GM23338 (cell line): ENCODE data around the gene PRPF31.

ENCODE experiments used
- CREB1 ChIP-seq: fragments of 250-450 bp; sonication (Bioruptor Pico); IDR thresholded peaks from 2 replicates; pipeline ENCODE4 v1.5.0; 2020; ENCODE audit warnings: low read depth, mild to moderate bottlenecking, moderate library complexity
- CTCF ChIP-seq, 2 experiments: fragments of 200-600 bp in 1 of 2; sonication (generic) in 1 of 2; conservative IDR thresholded peaks; 2 replicates each; pipeline versions ENCODE4 v1.5.1 to v1.6.1; 2016 to 2017; ENCODE audit warnings: antibody characterized with exemption in 2 of 2, low read depth in 2 of 2, mild to moderate bottlenecking in 2 of 2, moderate library complexity in 1 of 2
- ETS1 ChIP-seq: IDR thresholded peaks from 2 replicates; pipeline ENCODE4 v1.6.1; 2016; ENCODE audit warnings: antibody characterized with exemption
- EZH2 ChIP-seq: fragments of 200-600 bp; sonication (generic); IDR thresholded peaks from one replicate; pipeline ENCODE4 v1.8.0; 2017; ENCODE audit warnings: antibody characterized with exemption, mild to moderate bottlenecking, low read depth; ENCODE audit not compliant: unreplicated experiment
- EZH2phosphoT487 ChIP-seq: fragments of 200-600 bp; sonication (generic); IDR thresholded peaks from one replicate; pipeline ENCODE4 v1.8.1; 2018; ENCODE audit warnings: antibody characterized with exemption; ENCODE audit not compliant: unreplicated experiment
- JUNB ChIP-seq: IDR thresholded peaks from one replicate; pipeline ENCODE4 v1.6.1; 2016; ENCODE audit warnings: antibody characterized with exemption; ENCODE audit not compliant: unreplicated experiment
- NANOG ChIP-seq: IDR thresholded peaks from 2 replicates; pipeline ENCODE4 v1.6.1; 2016; ENCODE audit warnings: antibody characterized with exemption, borderline replicate concordance
- POLR2AphosphoS5 ChIP-seq: IDR thresholded peaks from 2 replicates; pipeline ENCODE4 v1.6.1; 2016; ENCODE audit warnings: antibody characterized with exemption, low read depth
- REST ChIP-seq: IDR thresholded peaks from one replicate; pipeline ENCODE4 v1.6.1; 2018; ENCODE audit warnings: antibody characterized with exemption; ENCODE audit not compliant: unreplicated experiment
- ZNF114 ChIP-seq: fragments of 250-450 bp; sonication (Bioruptor Pico); IDR thresholded peaks from 2 replicates; pipeline ENCODE4 v1.5.0; 2020; ENCODE audit warnings: mild to moderate bottlenecking, moderate library complexity
- ZNF462 ChIP-seq: fragments of 250-450 bp; sonication (Bioruptor Pico); IDR thresholded peaks from 2 replicates; pipeline ENCODE4 v1.5.0; 2020; ENCODE audit warnings: mild to moderate bottlenecking, moderate library complexity

- TF ChIP-seq CTCF (conservative IDR thresholded peaks at IDR 0.05; ENCODE audit: low read depth in 2 of 2), result no peak
- no peak for TF ChIP-seq CREB1 (CRISPR knock-in tag)
- TF ChIP-seq EZH2phosphoT487, result no peak
- no peak for TF ChIP-seq EZH2
- TF ChIP-seq POLR2AphosphoS5, result no peak
- no peak for TF ChIP-seq REST
- TF ChIP-seq ZNF114 (CRISPR knock-in tag), result no peak
- TF ChIP-seq NANOG, result no peak
- no peak for TF ChIP-seq JUNB
- no peak for TF ChIP-seq ETS1
- no peak for TF ChIP-seq ZNF462 (CRISPR knock-in tag)
Observed at GRCh38 chr19:54069470-54069869, 46.1 kb upstream of the PRPF31 start.
